RWPE1 (cell line): ENCODE measurements around the gene JKAMP.

ENCODE experiments used
- CTCF ChIA-PET: fragments of 350-600 bp; sonication (Branson Sonifier 250); formaldehyde crosslinking; extraction: SDS; loops from one replicate; lab custom pipeline; 2021; lab: Yijun Ruan, JAX
- POLR2A ChIA-PET: fragments of 400-600 bp; formaldehyde crosslinking; extraction: SDS; loops from one replicate; lab custom pipeline; 2020; ENCODE audit warnings: antibody characterized with exemption; ENCODE audit not compliant: low non-redundant PET; lab: Yijun Ruan, JAX
- DNase-seq: peaks from one replicate; pipeline ENCODE4 v3.0.0; 2012; ENCODE audit warnings: low spot score
- H3K27ac ChIP-seq: fragments of 450-650 bp; 2 replicates; pipeline ENCODE4 v1.5.1; 2017
- TF ChIP-seq, protein P1 (sequence below): fragments of 450-650 bp; conservative IDR thresholded peaks from 2 replicates; pipeline ENCODE4 v1.5.1; 2017; ENCODE audit warnings: low read depth, mild to moderate bottlenecking

The JKAMP gene

GRCh38 chr14:59484639-59485175 lies 390 bp downstream of the JKAMP start:
- ChIA-PET CTCF (interaction anchor here (0.7 to 1.4 kb wide), 4 partner anchors 23 to 1838 kb away, joined by 3 to 5 read pairs (median 4); no protein-coding TSS in a partner anchor), POLR2A (interaction anchor here (0.6 kb wide), 1 partner anchor 606 kb away, joined by 3 read pairs; no protein-coding TSS in a partner anchor)
- peak overlapping the region; percentile 94 for H3K27ac ChIP-seq
- TF ChIP-seq, protein P1, sequence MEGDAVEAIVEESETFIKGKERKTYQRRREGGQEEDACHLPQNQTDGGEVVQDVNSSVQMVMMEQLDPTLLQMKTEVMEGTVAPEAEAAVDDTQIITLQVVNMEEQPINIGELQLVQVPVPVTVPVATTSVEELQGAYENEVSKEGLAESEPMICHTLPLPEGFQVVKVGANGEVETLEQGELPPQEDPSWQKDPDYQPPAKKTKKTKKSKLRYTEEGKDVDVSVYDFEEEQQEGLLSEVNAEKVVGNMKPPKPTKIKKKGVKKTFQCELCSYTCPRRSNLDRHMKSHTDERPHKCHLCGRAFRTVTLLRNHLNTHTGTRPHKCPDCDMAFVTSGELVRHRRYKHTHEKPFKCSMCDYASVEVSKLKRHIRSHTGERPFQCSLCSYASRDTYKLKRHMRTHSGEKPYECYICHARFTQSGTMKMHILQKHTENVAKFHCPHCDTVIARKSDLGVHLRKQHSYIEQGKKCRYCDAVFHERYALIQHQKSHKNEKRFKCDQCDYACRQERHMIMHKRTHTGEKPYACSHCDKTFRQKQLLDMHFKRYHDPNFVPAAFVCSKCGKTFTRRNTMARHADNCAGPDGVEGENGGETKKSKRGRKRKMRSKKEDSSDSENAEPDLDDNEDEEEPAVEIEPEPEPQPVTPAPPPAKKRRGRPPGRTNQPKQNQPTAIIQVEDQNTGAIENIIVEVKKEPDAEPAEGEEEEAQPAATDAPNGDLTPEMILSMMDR = no peak
- no peak for DNase-seq

- TF ChIP-seq, protein P1 = no peak
- no peak overlapping the region for H3K27ac ChIP-seq
- CTCF ChIA-PET = interaction anchor here (0.6 to 0.7 kb wide), 3 partner anchors 17 to 142 kb away, joined by 3 read pairs; no protein-coding TSS in a partner anchor
- no peak for DNase-seq
- POLR2A ChIA-PET = no interaction called here
Observed at GRCh38 chr14:59490756-59491155, 6.4 kb downstream of the JKAMP start.

- TF ChIP-seq, protein P1 = no peak
- DNase-seq = no peak
- ChIA-PET CTCF (no interaction called here), POLR2A (no interaction called here)
- H3K27ac ChIP-seq = no peak overlapping the region
Observed at GRCh38 chr14:59492384-59492783, 8.1 kb downstream of the JKAMP start.

DNA sequence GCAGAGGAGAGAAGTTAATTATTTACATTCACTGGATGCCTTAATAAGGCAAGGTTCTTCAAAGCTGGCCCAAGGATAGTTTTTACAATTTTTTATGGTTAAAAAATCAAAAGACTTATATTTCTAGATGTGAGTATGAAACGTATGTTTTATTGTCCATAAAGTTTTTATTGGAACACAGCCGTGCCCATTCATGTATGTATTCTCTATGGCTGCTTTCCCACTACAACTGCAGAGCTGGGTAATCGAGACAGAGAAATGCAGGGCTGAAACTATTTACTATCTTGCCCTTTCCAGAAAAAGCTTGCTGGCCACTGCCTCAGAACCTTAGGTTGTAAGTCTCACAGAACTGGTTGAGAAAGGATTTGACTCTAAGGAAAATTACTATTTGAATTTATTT lies 16.4 kb downstream of the JKAMP start:
- CTCF ChIA-PET = no interaction called here
- POLR2A ChIA-PET = no interaction called here
- TF ChIP-seq, protein P1 = no peak
- no peak for DNase-seq
- H3K27ac ChIP-seq = no peak overlapping the region

GRCh38 chr14:59503256-59503655 lies 18.9 kb downstream of the JKAMP start:
- DNase-seq = no peak
- ChIA-PET CTCF (no interaction called here), POLR2A (no interaction called here)
- TF ChIP-seq, protein P1 = no peak
- H3K27ac ChIP-seq = no peak overlapping the region

- ChIA-PET CTCF (interaction anchor here (0.6 to 1.5 kb wide), 7 partner anchors 16 to 77 kb away, joined by 3 to 11 read pairs (median 3); partner anchors contain the start of genes CCDC175, JKAMP and L3HYPDH), POLR2A (no interaction called here)
- TF ChIP-seq, protein P1 = peak; percentile 84
- no peak overlapping the region for H3K27ac ChIP-seq
- peak; percentile 41 for DNase-seq
Observed at GRCh38 chr14:59507063-59507751, 22.9 kb downstream of the JKAMP start.
